Hindlimb muscle (tissue), 1 donor: Measurements from ENCODE around the gene SEMA6D. TPM values are rescaled to one million over a fixed set of nuclear protein-coding genes. Genes with fewer than 3 reads are reported as not detected.

Source experiments
- DNase-seq: peaks from one replicate; pipeline ENCODE4 v3.0.0-alpha.2; 2013
- polyA plus RNA-seq: library from polyadenylated mRNA; unstranded; fragments of 120-200 nt; gene quantifications from one replicate; pipeline ENCODE4 v1.2.1, GENCODE V29; 2013; ENCODE audit not compliant: insufficient read length

The SEMA6D gene
- polyA plus RNA-seq, 1 donor = 56.4 TPM

GRCh38 chr15:47743886-47744285, 26.6 kb downstream of the SEMA6D start:
- no peak for DNase-seq

- DNase-seq = no peak
These were observed 27.2 kb downstream of the SEMA6D start for GRCh38 chr15:47744496-47744895.

GRCh38 chr15:47744973-47745372, 27.7 kb downstream of the SEMA6D start:
- DNase-seq = no peak

- no peak for DNase-seq
These were observed 29.2 kb downstream of the SEMA6D start for GRCh38 chr15:47746516-47746915.

GRCh38 chr15:47750030-47750739, 32.9 kb downstream of the SEMA6D start:
- no peak for DNase-seq

- no peak for DNase-seq
These were observed 33.5 kb downstream of the SEMA6D start for GRCh38 chr15:47750740-47751262.

GRCh38 chr15:47753591-47753990, 36.3 kb downstream of the SEMA6D start:
- DNase-seq = no peak

- no peak for DNase-seq
These were observed 37.0 kb downstream of the SEMA6D start for GRCh38 chr15:47754312-47754711.

GRCh38 chr15:47755941-47756340, 38.6 kb downstream of the SEMA6D start:
- no peak for DNase-seq

- DNase-seq = no peak
These were observed 39.6 kb downstream of the SEMA6D start for GRCh38 chr15:47756872-47757271.

- DNase-seq = no peak
These were observed 40.0 kb downstream of the SEMA6D start for GRCh38 chr15:47757331-47757730.

GRCh38 chr15:47762621-47763020, 45.3 kb downstream of the SEMA6D start:
- DNase-seq = no peak

- no peak for DNase-seq
These were observed 47.4 kb downstream of the SEMA6D start for GRCh38 chr15:47764666-47765065.

- no peak for DNase-seq
These were observed 49.1 kb downstream of the SEMA6D start for GRCh38 chr15:47766406-47766805.

GRCh38 chr15:47767035-47767434, 49.7 kb downstream of the SEMA6D start:
- no peak for DNase-seq

GRCh38 chr15:47768735-47769134, 51.4 kb downstream of the SEMA6D start:
- DNase-seq = no peak

GRCh38 chr15:47769166-47769565, 51.9 kb downstream of the SEMA6D start:
- no peak for DNase-seq

- DNase-seq = no peak
These were observed 55.8 kb downstream of the SEMA6D start for GRCh38 chr15:47773143-47773542.

- no peak for DNase-seq
These were observed 61.0 kb downstream of the SEMA6D start for GRCh38 chr15:47778263-47778770.

GRCh38 chr15:47780971-47781370, 63.7 kb downstream of the SEMA6D start:
- no peak for DNase-seq

- DNase-seq = no peak
These were observed 64.2 kb downstream of the SEMA6D start for GRCh38 chr15:47781527-47781926.

- no peak for DNase-seq
These were observed 67.5 kb downstream of the SEMA6D start for GRCh38 chr15:47784820-47785219.

- no peak for DNase-seq
These were observed 69.1 kb downstream of the SEMA6D start for GRCh38 chr15:47786371-47786770.

- DNase-seq = no peak
These were observed 70.6 kb downstream of the SEMA6D start for GRCh38 chr15:47787875-47788274.

- DNase-seq = no peak
These were observed 71.4 kb downstream of the SEMA6D start for GRCh38 chr15:47788685-47789084.
